Mucosa of descending colon (tissue), 3 donors: ENCODE data around the gene DNAJB8. TPM values are rescaled to one million over a fixed set of nuclear protein-coding genes. Genes with fewer than 3 reads are reported as not detected.

Source experiments
- ATAC-seq: fragments of 200-7000 bp; cut with Tn5 transposase; one replicate; pipeline ENCODE4 v1.9.1; 2020; ENCODE audit warnings: mild to moderate bottlenecking, moderate library complexity
- DNase-seq, 3 donors: peaks; one replicate each; pipeline ENCODE4 v3.0.0-alpha.2; 2020
- H3K36me3 ChIP-seq: fragments of 200-600 bp; one replicate; pipeline ENCODE4 v1.8.0; 2021; ENCODE audit warnings: low read depth, mild to moderate bottlenecking
- H3K4me1 ChIP-seq: fragments of 200-600 bp; one replicate; pipeline ENCODE4 v1.8.0; 2021; ENCODE audit warnings: low read depth, mild to moderate bottlenecking
- H3K4me3 ChIP-seq: fragments of 200-600 bp; one replicate; pipeline ENCODE4 v1.8.0; 2021; ENCODE audit warnings: mild to moderate bottlenecking
- H3K9me3 ChIP-seq: fragments of 200-600 bp; one replicate; pipeline ENCODE4 v1.8.0; 2021; ENCODE audit warnings: mild to moderate bottlenecking
- intact Hi-C, 2 donors: fragments of 100-400 bp; cut with DNase I in 1 of 2; cut with micrococcal nuclease in 1 of 2; formaldehyde crosslinking; loops; one replicate each; pipeline versions ENCODE4 v1.11.0 to v1.11.1; 2022; cut with DNase I, micrococcal nuclease
- total RNA-seq, 3 donors: library from RNA; stranded (reverse); fragmentation: NEBNext Ultra II Directional in 2 of 3; extraction: Animal tissue kit (Norgen Biotek cat#: 25700) in 2 of 3; gene quantifications; one replicate each; pipeline versions ENCODE4 v1.2.1 to v1.2.4, GENCODE V29; 2021 to 2023
- TF ChIP-seq, protein P1 (sequence below): fragments of 200-600 bp; IDR thresholded peaks from one replicate; pipeline ENCODE4 v1.8.0; 2022; ENCODE audit warnings: antibody characterized with exemption, mild to moderate bottlenecking
- donor health status: DM: no; HTN: no; CAD: no; lungs with moderate emphysema.
- donor health status: DM: no; HTN: no; CAD: no.
- donor health status: DM: no; HTN: yes; CAD: no.

Gene DNAJB8
- total RNA-seq, 3 donors from 2014 or later: not detected

- DNase-seq: no peak
- Histone ChIP-seq H3K4me3 (no peak overlapping the region), H3K36me3 (no peaks in the 10 kb centered on the region), H3K9me3 (no peaks in the 10 kb centered on the region), H3K4me1 (peaks cover 32% of the 10 kb centered on the region)
- intact Hi-C loops: no loop called here
- TF ChIP-seq, protein P1, sequence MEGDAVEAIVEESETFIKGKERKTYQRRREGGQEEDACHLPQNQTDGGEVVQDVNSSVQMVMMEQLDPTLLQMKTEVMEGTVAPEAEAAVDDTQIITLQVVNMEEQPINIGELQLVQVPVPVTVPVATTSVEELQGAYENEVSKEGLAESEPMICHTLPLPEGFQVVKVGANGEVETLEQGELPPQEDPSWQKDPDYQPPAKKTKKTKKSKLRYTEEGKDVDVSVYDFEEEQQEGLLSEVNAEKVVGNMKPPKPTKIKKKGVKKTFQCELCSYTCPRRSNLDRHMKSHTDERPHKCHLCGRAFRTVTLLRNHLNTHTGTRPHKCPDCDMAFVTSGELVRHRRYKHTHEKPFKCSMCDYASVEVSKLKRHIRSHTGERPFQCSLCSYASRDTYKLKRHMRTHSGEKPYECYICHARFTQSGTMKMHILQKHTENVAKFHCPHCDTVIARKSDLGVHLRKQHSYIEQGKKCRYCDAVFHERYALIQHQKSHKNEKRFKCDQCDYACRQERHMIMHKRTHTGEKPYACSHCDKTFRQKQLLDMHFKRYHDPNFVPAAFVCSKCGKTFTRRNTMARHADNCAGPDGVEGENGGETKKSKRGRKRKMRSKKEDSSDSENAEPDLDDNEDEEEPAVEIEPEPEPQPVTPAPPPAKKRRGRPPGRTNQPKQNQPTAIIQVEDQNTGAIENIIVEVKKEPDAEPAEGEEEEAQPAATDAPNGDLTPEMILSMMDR: no peak
- no peak for ATAC-seq
These were observed 18.0 kb upstream of the DNAJB8 start for GRCh38 chr3:128484404-128485281.

DNA sequence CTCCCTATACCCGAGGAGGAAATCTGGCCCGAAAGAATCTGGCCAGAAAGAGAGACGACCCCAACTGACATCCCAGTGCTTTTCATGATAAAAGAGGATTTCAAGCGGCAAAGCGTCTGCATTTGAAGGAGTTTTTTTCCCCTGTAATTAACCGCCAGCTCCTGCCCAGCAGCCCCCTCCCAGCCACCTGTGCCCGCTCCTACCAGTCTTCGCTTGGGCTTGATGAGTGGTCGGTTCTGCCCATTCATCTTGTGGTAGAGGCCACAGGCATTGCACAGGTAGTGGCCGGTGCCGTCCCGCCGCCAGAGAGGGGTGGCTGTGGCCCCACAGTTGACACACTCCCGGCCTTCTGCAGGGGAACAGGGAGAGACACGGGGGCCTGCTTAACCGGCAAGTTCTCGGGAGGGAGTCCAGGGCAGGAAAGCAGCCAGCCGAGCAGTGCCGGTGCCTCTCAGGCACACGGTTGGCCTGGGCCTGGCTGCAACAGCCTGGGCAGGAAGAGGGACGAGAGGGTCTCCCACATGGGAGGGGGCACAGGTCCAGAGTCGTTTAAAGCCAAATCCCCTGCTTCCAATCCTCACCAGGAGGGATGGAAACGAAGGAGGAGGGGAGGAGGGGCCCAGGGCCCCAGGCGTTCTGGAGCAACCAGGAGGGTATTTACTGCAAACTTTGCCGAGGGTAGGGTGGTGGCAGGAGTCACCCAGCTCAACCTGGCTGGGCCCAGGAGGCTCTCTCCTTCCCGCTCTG, 17.1 kb upstream of the DNAJB8 start:
- no peak for ATAC-seq
- DNase-seq: no peak
- TF ChIP-seq, protein P1: no peak
- no peak overlapping the region for H3K4me3 ChIP-seq
- intact Hi-C loops: no loop called here
- H3K36me3 ChIP-seq: no peaks in the 10 kb centered on the region
- H3K9me3 ChIP-seq: no peaks in the 10 kb centered on the region
- peaks cover 24% of the 10 kb centered on the region for H3K4me1 ChIP-seq

DNA sequence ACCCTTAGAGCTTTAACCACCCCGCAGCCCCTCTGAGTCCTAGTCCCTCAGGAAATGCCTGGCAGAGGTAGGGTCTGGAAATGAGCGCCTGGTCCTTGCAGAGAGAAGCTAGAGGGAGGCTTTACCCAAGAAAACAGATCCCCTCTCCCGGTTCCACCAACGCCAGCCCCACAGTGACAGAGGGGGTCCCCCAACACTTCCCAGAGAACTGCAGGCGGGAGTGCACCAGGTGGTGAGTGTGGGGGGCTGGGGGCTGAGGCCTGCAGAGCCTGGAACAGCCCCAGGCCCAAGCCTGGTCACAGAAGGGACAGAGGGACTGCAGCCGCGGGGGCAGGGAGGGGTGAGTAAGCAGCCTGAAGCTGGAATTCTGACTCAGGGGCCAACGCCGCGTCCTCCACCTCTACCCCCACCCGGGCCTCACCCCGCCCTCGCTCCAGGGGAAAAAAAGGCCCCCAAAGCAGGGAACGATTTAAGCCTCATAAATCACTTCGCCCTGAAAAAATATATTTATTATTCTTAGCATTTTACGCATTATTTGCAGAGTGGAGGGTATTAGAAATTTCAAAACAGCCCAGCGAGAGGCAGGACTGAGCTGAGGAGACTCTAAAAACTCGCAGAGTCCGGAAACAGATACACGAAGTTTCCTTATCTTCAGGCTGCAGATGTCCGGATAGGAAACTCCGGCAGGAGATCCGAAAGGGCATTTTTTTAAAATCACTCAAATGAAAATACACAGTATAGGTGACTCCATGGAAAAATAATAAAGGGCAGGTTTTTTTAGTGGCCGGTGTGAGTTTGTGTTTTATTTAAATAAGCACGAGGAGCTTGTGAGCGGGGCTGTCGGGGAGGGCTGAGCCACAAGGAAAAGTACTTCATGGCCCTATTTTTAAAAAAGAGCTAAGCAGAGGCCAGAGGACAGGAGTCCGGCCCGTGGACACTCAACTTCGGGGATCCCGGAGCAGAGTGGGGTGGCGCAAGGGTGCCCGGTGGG, 16.3 kb upstream of the DNAJB8 start:
- TF ChIP-seq, protein P1: no peak
- intact Hi-C loops: no loop called here
- Histone ChIP-seq H3K36me3 (no peaks in the 10 kb centered on the region), H3K4me3 (no peak overlapping the region), H3K9me3 (no peaks in the 10 kb centered on the region), H3K4me1 (peaks cover 15% of the 10 kb centered on the region)
- DNase-seq: no peak
- no peak for ATAC-seq

DNA sequence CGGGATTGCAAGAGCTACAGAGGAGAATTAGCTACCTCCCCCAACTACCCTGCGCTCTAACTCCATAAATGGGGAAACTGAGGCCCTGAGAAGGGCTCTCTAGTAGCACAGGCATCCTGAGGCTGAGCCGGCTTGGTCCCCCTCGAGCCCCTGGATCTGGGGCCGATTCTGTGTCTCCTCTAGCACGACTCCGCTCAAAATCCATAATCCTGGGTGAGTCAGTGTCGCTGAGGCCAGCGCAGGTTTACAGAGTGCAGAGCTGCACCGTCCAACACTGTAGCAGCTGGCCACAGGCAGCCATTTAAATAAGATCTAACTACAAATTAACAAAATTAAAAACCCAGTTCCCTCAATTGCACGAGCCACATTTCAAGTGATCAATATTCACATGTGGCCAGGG, 15.5 kb upstream of the DNAJB8 start:
- no peak for ATAC-seq

More for the DNA sequence above, 15.5 kb upstream of the DNAJB8 start:
- no peaks in the 10 kb centered on the region for H3K9me3 ChIP-seq
- DNase-seq: no peak
- TF ChIP-seq, protein P1: no peak
- H3K36me3 ChIP-seq: no peaks in the 10 kb centered on the region
- H3K4me3 ChIP-seq: no peak overlapping the region
- intact Hi-C loops: no loop called here
- H3K4me1 ChIP-seq: peaks cover 7% of the 10 kb centered on the region
